HL-60/S4 (cell line): Measurements from ENCODE around the gene TAS2R40.

Experiments used
- in situ Hi-C: fragments of 300-500 bp; cut with MboI; formaldehyde crosslinking; loops from 2 replicates; pipeline ENCODE4 v1.14.3; 2022; ENCODE audit warnings: low sequenced_read_pairs

Gene TAS2R40

DNA sequence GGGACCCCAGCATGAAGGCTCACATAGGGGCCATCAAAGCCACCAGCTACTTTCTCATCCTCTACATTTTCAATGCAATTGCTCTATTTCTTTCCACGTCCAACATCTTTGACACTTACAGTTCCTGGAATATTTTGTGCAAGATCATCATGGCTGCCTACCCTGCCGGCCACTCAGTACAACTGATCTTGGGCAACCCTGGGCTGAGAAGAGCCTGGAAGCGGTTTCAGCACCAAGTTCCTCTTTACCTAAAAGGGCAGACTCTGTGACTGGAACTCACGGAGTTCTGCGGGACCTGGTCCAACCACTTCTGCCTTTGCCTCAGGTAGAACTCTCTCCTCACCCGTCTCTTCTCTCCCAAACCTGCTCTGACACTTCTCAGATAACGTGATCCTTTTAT is 945 bp downstream of the TAS2R40 start:
- in situ Hi-C loops, result no loop called here

DNA sequence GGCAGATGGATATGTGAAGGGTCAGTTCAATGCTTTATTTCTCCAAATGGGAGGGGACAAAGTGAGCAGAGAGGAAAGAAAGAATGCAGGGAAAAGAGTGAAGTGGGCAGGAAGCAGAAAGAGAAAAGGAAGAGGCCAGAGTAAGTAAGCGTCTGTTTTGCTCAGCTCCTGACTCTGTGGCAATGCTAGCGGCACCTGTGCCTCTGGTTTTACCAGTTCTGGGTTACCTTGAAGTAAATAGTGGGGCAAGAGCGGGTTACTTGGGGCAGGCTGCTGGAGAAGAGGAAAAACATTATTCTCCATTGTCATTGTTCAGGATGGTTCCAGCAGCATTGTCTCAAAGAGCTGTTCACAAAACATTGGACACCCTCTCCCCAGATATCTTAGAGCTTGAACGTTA is 1.9 kb downstream of the TAS2R40 start:
- in situ Hi-C loops, result no loop called here

DNA sequence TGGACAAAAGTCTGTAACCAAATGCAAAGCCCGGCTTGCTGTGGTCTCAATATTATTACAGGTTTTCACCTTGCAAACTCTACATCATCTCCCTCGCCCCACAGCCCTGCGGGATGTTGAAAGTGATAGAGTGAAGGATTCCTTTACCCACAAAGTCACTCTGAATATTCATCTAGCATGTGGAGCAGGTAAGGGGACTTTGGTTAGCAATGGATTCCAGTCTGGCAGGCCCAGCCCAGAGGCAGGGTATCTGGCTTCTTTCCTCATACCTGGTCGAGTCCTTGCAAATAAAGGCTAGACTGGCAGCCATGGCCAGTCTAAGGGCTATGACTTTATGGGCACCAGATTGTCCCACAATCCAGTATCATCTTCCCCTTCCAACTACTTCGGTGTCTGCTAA is 3.2 kb downstream of the TAS2R40 start:
- in situ Hi-C loops, result no loop called here

DNA sequence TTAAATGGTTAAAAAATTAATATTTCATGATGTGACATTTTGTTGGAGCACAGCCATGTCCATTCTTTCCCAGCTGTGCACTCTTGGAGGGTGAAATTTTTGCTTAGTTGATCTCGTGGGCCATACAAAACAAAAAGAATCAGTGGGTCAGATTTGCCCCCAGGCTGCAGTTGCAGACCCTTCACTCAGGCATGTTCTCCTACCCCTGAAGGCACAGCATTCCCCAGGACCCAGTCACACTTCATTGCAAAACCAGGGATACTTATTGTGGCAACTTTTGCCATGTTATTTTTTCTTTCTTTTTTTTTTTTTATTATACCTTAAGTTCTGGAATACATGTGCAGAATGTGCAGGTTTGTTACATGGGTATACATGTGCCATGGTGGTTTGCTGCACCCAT is 6.0 kb downstream of the TAS2R40 start:
- in situ Hi-C loops, result no loop called here

DNA sequence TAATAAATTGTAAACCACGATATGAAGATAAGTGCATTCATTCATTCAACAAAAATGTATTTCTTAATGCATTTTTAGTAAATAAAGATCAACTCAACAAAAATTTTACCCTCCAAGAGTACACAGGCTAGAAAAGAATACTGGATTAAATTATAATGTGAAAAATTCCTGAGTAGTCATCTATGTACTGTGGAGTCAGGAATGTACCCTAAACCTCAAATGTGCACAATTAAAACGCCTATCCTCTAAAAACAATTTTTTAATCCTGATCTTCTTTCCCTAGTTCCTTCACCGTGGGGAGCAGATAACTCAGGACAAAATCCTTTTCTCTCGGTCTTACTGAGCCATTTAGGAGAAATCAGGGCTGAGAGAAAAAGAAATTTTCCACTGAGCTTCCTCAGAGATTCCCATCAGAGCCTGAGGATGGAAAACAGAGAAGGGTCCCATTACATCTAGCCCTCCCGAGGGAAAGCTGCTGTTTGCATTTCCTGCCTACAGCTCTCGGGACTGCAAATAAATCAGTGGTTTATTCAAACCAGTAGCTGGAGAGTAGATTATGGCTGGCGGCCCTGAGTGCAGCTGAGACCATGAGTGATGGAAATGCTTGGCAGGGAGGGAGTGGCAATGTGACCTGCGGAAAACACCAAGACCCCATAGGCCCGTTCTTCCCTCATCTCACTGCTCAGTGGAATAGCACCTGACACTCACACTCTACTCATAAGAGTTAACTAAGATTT is 7.4 kb downstream of the TAS2R40 start:
- in situ Hi-C loops, result no loop called here

DNA sequence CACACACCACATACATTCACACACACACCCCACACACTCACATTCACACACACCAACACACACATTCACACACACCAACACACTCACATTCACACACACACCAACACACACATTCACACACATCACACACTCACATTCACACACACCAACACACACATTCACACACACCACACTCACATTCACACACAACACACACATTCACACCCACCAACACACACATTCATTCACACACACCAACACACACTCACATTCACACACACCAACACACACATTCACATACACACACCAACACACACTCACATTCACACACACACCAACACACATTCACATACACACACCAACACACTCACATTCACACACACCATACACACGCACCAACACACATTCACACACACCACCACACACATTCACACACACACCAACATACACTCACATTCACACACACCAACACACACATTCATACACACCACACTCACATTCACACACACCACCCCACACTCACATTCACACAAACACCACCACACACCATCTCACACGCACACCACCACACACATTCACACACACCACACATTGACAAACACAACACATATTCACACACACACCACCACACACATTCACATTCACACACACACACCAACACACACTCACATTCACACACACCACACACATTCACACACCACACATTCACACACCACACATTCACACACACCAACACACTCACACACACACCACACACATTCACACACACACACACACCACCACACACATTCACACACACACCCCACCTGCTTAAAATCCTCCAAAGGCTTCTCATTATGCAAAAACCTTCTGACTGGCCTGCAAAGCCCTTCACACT is 9.0 kb downstream of the TAS2R40 start:
- in situ Hi-C loops, result no loop called here

DNA sequence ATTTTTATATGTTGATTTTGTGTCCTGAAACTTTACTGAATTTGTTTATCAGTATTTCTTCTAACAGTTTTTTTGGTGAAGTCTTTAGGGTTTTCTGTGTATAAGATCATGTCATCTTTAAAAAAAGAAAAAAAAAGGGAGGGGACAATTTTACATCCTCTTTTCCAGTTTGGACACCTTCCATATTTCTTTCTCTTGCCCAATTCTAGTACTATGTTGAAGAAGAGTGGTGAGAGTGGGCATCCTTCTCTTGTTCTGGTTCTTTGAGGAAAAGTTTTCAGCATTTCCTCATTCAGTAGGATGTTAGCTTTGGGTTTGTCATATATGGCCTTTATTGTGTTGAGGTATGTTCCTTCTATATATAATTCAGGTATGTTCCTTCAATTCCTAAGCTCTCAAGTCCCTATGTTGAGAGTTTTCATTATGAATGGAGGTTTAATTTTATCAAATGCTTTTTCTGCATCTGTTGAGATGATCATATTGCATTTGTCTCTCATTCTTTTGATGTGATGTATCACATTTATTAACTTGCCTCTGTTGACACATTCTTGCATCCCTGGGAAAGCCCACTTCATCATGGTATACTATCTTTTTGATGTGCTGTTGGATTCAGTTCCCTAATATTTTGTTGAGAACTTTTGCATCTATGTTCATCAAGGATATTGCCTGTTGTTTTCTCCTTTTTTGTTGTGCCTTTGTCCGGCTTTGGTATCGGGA is 12.1 kb downstream of the TAS2R40 start:
- in situ Hi-C loops, result no loop called here

DNA sequence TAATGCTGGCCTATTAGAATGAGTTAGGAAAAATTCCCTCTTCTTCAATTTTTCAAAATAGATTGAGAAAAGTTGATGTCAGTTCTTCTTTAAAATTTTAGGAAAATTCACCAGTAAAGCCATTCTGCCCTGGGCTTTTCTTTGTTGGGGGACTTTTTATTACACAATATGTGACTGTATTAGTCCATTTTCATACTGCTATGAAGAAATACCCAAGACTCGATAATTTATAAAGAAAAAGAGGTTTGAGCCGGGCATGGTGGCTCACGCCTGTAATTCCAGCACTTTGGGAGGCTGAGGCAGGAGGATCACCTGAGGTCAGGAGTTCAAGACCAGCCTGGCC is 12.7 kb downstream of the TAS2R40 start:
- in situ Hi-C loops, result no loop called here

DNA sequence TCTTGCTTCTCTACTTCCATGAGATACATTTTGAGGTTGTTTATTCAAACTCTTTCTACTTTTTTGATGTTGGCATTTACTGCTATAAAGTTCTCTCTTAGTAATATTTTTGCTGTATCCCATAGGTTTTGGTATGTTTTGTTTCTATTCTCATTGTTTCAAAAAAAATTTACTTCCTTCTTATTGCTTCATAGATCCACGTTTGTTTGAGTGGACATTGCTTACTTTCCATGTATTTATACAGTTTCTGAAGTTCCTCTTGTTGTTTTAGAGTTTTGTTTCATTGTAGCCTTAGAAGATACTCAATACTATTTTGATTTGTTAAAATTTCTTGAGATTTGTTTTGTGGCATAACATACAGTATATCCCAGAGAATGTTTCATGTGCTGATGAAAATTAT is 13.7 kb downstream of the TAS2R40 start:
- in situ Hi-C loops, result no loop called here

DNA sequence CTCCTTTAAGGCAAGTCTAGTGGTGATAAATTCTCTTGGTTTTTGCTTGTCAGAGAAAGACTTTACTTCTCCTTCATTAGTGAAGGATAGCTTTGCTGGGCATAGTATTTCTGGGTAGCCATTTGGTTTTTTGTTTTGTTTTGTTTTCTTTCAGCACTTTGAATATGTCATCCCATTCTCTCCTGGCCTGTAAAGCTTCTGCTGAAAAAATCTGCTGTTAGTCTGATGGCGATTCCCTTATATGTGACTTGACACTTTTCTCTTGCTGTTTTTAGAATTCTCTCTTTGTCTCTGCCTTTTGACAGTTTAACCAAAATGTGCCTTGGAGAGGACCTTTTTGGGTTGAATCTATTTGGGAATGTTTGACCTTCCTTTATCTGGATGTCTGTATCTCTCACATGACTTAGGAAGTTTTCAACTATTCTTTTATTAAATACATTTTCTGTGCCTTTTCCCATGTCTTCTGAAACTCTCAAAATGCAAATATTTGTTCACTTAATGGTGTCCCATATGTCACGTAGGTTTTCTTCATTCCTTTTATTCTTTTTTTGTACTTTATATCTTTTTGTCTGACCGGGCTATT is 14.7 kb downstream of the TAS2R40 start:
- in situ Hi-C loops, result no loop called here

DNA sequence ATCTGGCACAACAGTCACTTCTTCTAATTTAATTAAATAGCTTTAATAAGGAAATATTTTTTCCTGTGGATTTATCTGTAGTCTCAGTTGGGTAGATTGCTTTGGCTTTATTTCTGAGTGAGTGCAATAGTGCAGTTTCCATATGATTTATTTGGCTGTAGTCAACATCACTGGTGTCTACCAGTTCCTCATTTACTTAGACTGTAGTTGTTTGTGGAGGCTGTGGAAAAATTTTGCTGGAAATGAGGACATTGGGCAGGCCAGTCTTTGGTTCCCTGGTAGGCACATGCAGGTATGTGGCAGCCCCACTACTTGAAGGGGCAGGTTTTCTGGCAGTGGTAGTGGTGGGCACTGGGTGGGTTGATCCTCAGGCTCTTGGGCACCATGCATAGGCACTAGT is 15.5 kb downstream of the TAS2R40 start:
- in situ Hi-C loops, result no loop called here

DNA sequence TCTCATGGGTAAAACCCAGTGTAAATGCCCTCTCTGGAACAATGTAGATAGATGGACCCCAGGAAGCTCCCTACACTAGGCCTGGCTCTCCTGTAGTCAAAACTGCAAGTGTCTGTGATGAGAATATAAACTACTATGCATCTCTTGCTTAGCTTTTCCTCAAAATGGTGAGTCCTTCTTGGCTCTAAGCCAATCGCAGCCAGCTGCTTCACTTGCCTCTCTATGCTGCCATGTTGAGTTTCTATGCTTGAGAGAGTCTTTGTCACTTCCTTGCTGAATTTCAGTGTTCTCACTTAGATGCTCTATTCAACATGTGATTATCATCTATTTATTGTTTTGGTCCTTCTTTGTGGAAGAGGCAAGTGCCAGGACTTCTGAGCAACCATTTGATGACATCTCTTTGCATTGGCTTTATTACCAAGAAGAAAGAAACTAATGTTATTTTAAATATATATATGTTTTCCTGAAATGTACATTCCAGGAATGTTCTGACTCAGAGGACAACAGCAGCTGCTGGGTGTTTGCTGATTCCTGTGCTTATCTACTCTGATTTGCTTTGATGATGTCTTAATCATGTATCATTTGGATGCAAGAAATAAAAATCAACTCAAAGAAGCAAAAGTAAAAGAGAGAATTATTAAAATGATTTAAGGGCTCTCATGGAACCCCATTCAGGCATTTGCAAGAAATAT is 16.6 kb downstream of the TAS2R40 start:
- in situ Hi-C loops, result no loop called here

DNA sequence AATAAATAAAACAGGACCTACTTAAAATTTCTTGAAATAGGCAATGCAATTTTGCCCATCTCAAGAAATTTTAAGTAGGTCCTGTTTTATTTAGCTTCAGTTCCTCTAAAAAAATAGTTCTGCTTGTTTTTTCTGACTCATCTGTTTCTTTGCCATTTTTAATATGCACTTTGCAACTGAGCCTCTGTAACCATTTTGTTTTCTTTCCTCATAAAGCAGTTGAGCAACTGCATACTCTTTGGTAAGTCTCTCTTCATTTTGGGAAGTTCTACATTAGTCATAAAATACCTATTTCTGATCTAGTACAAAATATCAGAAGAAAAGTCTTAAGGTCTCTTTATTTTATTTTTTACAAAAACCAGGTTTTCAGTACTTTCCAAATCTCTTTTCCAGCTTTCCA is 18.0 kb downstream of the TAS2R40 start:
- in situ Hi-C loops, result no loop called here

DNA sequence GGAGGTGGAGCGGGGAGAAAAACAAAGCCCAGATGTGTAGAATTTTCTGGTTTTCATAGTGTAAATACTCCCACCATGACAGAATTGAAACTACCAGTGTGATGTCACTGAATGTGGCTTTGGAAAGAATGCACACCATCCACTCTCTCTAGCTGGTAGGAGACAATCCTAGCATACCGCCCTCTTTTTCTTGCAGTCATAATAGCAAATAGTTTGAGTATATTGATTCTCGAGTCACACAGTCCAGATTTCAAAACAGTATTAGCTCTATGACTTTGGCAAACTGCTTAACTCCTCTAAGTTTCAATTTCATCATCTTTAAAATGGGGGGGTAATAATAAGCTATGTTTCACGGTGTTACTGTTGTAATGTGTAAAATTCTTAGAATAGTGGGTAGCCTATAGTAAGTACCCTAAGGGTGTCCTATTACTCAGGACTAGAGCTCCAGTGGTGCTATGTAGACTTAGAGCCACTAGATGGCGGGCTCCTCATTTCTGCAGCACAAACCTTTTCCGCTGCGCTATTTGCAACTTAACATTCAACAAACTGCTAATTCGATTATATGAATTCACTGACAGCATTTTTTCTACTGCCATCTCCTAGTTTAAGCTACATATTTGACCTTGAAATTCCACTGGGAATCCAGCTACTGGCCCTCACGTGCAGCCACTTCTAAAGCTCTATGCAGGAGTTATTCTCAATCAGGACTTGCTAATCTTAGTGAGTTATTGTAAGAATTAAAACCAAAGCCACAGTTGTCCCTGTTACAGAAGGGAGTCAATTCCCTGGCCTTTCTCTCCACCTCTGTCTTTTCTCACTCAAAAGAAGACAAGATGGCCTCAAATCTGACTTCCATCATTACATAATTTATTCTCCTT is 18.7 kb downstream of the TAS2R40 start:
- in situ Hi-C loops, result no loop called here

DNA sequence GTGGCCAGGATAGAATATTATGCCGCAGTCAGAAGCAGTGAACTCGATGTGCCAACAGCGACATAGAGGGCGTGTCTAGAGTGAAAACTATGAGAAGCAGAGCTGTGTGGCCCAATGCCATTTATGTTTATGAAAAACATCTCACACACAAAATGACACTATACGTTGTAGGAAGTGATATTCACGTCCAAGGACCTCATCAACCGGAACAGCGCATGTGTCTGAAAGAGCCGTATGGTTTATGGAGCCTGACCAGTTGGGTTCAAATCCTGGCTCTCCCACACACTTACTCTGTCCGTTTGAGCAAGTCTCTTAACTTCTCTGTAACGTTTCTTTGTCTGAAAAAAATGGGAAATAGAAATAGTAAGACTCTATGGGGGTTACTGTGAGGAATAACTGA is 20.5 kb downstream of the TAS2R40 start:
- in situ Hi-C loops, result no loop called here

DNA sequence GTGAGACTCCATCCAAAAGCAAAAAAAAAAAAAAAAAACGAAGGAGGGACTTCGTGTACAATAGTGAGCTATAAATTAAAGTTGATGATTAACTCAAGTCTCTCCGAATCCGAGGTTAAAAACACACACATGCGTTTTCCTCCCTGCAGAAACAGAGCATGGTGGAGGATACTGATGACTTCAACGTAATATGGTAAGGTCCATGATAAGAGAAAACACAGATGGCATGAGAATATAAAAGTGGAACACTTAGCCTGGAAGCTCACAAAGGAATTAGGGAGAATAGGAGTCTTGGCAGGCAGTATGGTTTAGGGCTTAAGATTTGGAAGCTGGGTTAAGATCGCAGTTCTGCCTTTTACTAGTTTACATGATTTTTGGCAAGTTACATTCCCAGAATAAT is 21.3 kb downstream of the TAS2R40 start:
- in situ Hi-C loops, result no loop called here

DNA sequence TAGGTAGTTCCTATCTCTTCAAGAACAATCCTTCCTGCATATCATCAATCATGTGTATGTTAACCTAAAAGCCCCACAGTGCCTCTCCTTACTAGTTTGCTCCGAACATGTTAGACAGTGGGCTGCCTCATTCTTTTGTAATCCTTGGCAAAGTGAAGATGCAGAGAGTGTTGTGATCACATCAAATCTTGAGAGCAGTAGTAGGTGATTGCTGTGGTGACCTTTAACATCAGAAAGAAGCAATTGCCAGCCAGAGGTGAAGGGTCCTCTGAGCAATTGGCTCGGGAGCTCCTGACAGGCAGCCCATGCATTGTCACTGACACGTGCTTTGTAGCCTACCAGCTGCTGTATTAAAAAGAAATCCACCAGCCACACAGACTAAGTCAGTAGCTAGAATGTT is 21.8 kb downstream of the TAS2R40 start:
- in situ Hi-C loops, result no loop called here

DNA sequence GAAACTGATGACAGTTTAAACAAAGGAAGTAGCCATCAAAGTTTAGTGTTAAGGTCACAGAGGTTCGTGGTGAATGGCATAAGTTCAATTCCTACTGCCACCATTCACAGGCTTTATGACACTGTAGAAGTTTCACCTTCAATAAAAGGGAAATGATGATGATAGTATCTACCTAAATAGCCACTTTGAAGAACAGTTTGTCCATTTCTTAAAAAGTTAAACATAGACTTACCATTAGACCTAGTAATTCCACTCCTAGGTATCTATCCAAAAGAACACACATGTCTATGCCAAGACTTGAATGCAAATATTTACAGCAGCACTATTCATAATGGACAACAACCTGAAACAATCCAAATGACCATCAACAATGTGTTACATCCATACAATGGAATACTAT is 22.5 kb downstream of the TAS2R40 start:
- in situ Hi-C loops, result no loop called here

DNA sequence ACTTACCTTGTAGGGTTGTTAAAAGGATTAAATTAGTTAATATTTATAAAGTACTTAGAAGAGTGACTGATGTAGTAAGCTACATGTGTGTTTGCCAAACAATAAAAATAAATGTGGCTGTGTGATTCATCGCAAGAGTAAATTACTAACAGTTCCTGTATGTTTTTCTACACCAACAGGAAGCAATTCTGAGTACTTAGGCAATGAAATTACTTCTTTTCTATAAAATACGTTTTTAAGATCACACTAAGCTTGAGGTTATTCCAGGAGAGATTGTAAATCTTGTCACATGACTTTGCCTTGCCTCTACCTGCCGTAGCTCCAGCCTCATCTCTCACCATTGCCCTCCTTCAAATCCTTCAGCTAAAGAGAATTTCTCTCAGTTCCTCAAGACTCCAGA is 23.3 kb downstream of the TAS2R40 start:
- in situ Hi-C loops, result no loop called here

DNA sequence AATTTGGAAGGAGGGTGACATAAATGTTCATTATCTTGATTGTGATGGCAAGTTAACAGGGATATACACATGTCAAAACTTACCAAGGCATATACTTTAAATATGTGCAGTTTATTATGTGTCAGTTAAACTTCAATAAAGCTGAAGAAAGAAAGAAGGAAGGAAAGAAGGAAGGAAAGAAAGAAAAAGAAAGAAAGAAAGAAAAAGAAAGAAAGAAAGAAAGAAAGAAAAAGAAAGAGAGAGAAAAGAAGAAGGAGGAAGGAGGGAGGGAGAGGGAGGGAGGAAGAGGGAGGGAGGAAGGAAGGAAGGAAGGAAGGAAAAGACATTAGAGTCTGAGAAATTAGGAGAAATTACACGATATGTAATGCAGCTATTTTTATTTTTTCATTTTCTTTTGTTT is 25.5 kb downstream of the TAS2R40 start:
- in situ Hi-C loops, result no loop called here
